H1 (cell line): Measurements from ENCODE around the gene STK33. TPM values are rescaled to one million over a fixed set of nuclear protein-coding genes. Genes with fewer than 3 reads are reported as not detected.
A peak's percentile ranks its signal among the peaks of the same experiment; 100 is the strongest.

Experiments used
- CTCF ChIA-PET: fragments of 300-600 bp; sonication (Branson Sonifier 250); formaldehyde crosslinking; loops from one replicate; lab custom pipeline; 2021; ENCODE audit not compliant: partially characterized antibody; lab: Charles Lee
- POLR2A ChIA-PET: fragments of 300-600 bp; sonication (Branson Sonifier 250); formaldehyde crosslinking; loops from one replicate; lab custom pipeline; 2021; ENCODE audit warnings: inconsistent platforms; ENCODE audit not compliant: partially characterized antibody; lab: Charles Lee
- DNase-seq, 2 experiments: peaks; one replicate each; pipeline versions ENCODE4 v3.0.0 to v3.0.0-alpha.2; 2010 to 2022; ENCODE audit warnings: low spot score in 2 of 2, low read depth in 1 of 2, mixed read lengths in 1 of 2
- FAIRE-seq: peaks from 2 replicates; lab custom pipeline; 2011; peaks lifted over from hg19 to GRCh38; lab: Jason Lieb, UNC
- H2AFZ ChIP-seq: 2 replicates; pipeline ENCODE4 v1.8.1; 2012; ENCODE audit warnings: low read length, inconsistent platforms
- H2AK5ac ChIP-seq: 2 replicates; pipeline ENCODE4 v1.6.1; 2013; ENCODE audit warnings: low read depth, low read length
- H2BK120ac ChIP-seq: replicated peaks from 2 replicates; pipeline ENCODE3; 2013; ENCODE audit warnings: low read depth, low read length, inconsistent platforms
- H2BK12ac ChIP-seq: 2 replicates; pipeline ENCODE4 v1.6.1; 2013; ENCODE audit warnings: low read depth, low read length
- H2BK15ac ChIP-seq: 2 replicates; pipeline ENCODE4 v1.6.1; 2013; ENCODE audit warnings: low read length
- H2BK20ac ChIP-seq: 2 replicates; pipeline ENCODE4 v1.6.1; 2013; ENCODE audit warnings: low read length
- H2BK5ac ChIP-seq: 2 replicates; pipeline ENCODE4 v1.6.1; 2013; ENCODE audit warnings: low read depth, low read length
- H3K14ac ChIP-seq: 2 replicates; pipeline ENCODE4 v1.6.1; 2013; ENCODE audit warnings: inconsistent platforms; ENCODE audit not compliant: insufficient read length
- H3K18ac ChIP-seq: 2 replicates; pipeline ENCODE4 v1.6.1; 2013; ENCODE audit warnings: low read length; ENCODE audit errors: extremely low read depth
- H3K23ac ChIP-seq: 2 replicates; pipeline ENCODE4 v1.6.1; 2013; ENCODE audit warnings: inconsistent platforms; ENCODE audit not compliant: insufficient read length
- H3K23me2 ChIP-seq: 2 replicates; pipeline ENCODE4 v1.6.1; 2013; ENCODE audit warnings: low read depth, low read length
- H3K27ac ChIP-seq: 2 replicates; pipeline ENCODE4 v1.6.1; 2011; ENCODE audit warnings: low read depth, low read length, inconsistent platforms
- H3K27me3 ChIP-seq, 4 experiments: replicated peaks in 1 of 4; 1 replicate in 1 of 4; 2 replicates in 3 of 4; pipeline versions ENCODE4 v1.6.1 to v1.8.1; 2011 to 2013; ENCODE audit warnings: low read length in 3 of 4, mild to moderate bottlenecking in 3 of 4, inconsistent platforms in 2 of 4, mixed read lengths in 2 of 4, moderate library complexity in 1 of 4; ENCODE audit not compliant: control insufficient read depth in 3 of 4, insufficient read depth in 3 of 4; ENCODE audit errors: extremely low read depth in 1 of 4
- H3K36me3 ChIP-seq, 4 experiments: 2 replicates each; pipeline versions ENCODE4 v1.6.1 to v1.8.1; 2011 to 2013; ENCODE audit warnings: mild to moderate bottlenecking in 4 of 4, low read length in 3 of 4, moderate library complexity in 2 of 4, control low read depth in 1 of 4, inconsistent platforms in 1 of 4; ENCODE audit not compliant: insufficient read depth in 4 of 4, control insufficient read depth in 2 of 4
- H3K4ac ChIP-seq: replicated peaks from 2 replicates; pipeline ENCODE3; 2013; ENCODE audit warnings: low read length, low read depth, mixed read lengths, inconsistent platforms; ENCODE audit not compliant: insufficient read length
- H3K4me1 ChIP-seq, 4 experiments: replicated peaks in 1 of 4; 1 replicate in 1 of 4; 2 replicates in 3 of 4; pipeline versions ENCODE4 v1.6.1 to v1.8.1; 2011 to 2013; ENCODE audit warnings: low read length in 3 of 4, inconsistent platforms in 2 of 4, mixed read lengths in 1 of 4; ENCODE audit not compliant: insufficient read depth in 4 of 4, control insufficient read depth in 3 of 4
- H3K4me2 ChIP-seq, 2 experiments: 2 replicates each; pipeline versions ENCODE4 v1.6.1 to v1.8.1; 2011 to 2013; ENCODE audit warnings: low read depth in 2 of 2, low read length in 2 of 2, control low read depth in 1 of 2, inconsistent platforms in 1 of 2, mild to moderate bottlenecking in 1 of 2; ENCODE audit not compliant: insufficient read depth in 1 of 2
- H3K4me3 ChIP-seq, 4 experiments: fragments of 200-600, 300-600 bp in 1 of 4; sonication (generic), shearing (Covaris generic), sonication (Bioruptor Twin) in 1 of 4; 2 replicates each; pipeline versions ENCODE4 v1.5.1 to v1.8.1; 2011 to 2016; ENCODE audit warnings: low read length in 4 of 4, low read depth in 3 of 4, control low read depth in 2 of 4, inconsistent platforms in 2 of 4, mild to moderate bottlenecking in 2 of 4, mixed read lengths in 1 of 4, moderate library complexity in 1 of 4; ENCODE audit not compliant: insufficient read depth in 2 of 4; ENCODE audit errors: extremely low read depth in 1 of 4
- H3K56ac ChIP-seq: replicated peaks from 2 replicates; pipeline ENCODE3; 2013; ENCODE audit warnings: low read depth, mild to moderate bottlenecking, mixed read lengths, low read length, inconsistent platforms; ENCODE audit not compliant: insufficient read length
- H3K79me1 ChIP-seq: 2 replicates; pipeline ENCODE4 v1.6.1; 2013; ENCODE audit warnings: low read depth, low read length, control low read depth
- H3K79me2 ChIP-seq, 2 experiments: 2 replicates each; pipeline versions ENCODE4 v1.6.1 to v1.8.1; 2012 to 2013; ENCODE audit warnings: low read length in 2 of 2, mild to moderate bottlenecking in 2 of 2, inconsistent platforms in 1 of 2; ENCODE audit not compliant: insufficient read depth in 2 of 2, control insufficient read depth in 1 of 2
- H3K9ac ChIP-seq, 4 experiments: replicated peaks in 1 of 4; 1 replicate in 1 of 4; 2 replicates in 3 of 4; pipeline versions ENCODE4 v1.6.1 to v1.8.1; 2011 to 2013; ENCODE audit warnings: low read depth in 3 of 4, low read length in 3 of 4, control low read depth in 2 of 4, mild to moderate bottlenecking in 2 of 4, moderate library complexity in 2 of 4, inconsistent platforms in 1 of 4; ENCODE audit errors: extremely low read depth in 1 of 4
- H3K9me3 ChIP-seq, 2 experiments: 2 replicates each; pipeline versions ENCODE4 v1.6.1 to v1.8.1; 2012 to 2013; ENCODE audit warnings: mild to moderate bottlenecking in 2 of 2, moderate library complexity in 2 of 2, control low read depth in 1 of 2, inconsistent platforms in 1 of 2, low read depth in 1 of 2, low read length in 1 of 2, mixed read lengths in 1 of 2; ENCODE audit not compliant: insufficient read depth in 2 of 2
- H4K20me1 ChIP-seq, 2 experiments: replicated peaks in 1 of 2; 2 replicates each; pipeline versions ENCODE3 to v1.8.1; 2011 to 2013; ENCODE audit warnings: inconsistent platforms in 2 of 2, low read length in 2 of 2, mild to moderate bottlenecking in 1 of 2; ENCODE audit not compliant: insufficient read depth in 2 of 2, control insufficient read depth in 1 of 2
- H4K5ac ChIP-seq: 2 replicates; pipeline ENCODE4 v1.6.1; 2013; ENCODE audit warnings: low read length, low read depth, mixed read lengths, inconsistent platforms; ENCODE audit not compliant: insufficient read length
- H4K8ac ChIP-seq: 2 replicates; pipeline ENCODE4 v1.8.0; 2013; ENCODE audit warnings: mild to moderate bottlenecking, moderate library complexity, low read length, inconsistent platforms; ENCODE audit not compliant: insufficient read depth; ENCODE audit errors: extremely low read depth
- H4K91ac ChIP-seq: replicated peaks from 2 replicates; pipeline ENCODE3; 2013; ENCODE audit warnings: low read length, mixed read lengths, inconsistent platforms; ENCODE audit not compliant: insufficient read length
- BACH1 ChIP-seq: IDR thresholded peaks from 2 replicates; pipeline ENCODE4 v1.6.1; 2012; ENCODE audit warnings: low read length, improper control_type of control experiment
- FOSL1 ChIP-seq: IDR thresholded peaks from 2 replicates; pipeline ENCODE4 v1.6.1; 2011; ENCODE audit warnings: mild to moderate bottlenecking, low read depth, low read length, moderate library complexity; ENCODE audit not compliant: insufficient read depth
- JUN ChIP-seq: IDR thresholded peaks from 2 replicates; pipeline ENCODE4 v1.6.1; 2011; ENCODE audit warnings: low read depth, mild to moderate bottlenecking, improper control_type of control experiment, low read length
- MAFK ChIP-seq: IDR thresholded peaks from 2 replicates; pipeline ENCODE4 v1.6.1; 2012; ENCODE audit warnings: low read depth, mild to moderate bottlenecking, improper control_type of control experiment, low read length
- POLR2AphosphoS5 ChIP-seq: IDR thresholded peaks from 2 replicates; pipeline ENCODE4 v1.6.1; 2011; ENCODE audit warnings: low read depth, low read length
- TAF7 ChIP-seq: optimal IDR thresholded peaks from 2 replicates; pipeline ENCODE3; 2011; ENCODE audit warnings: low read depth, mild to moderate bottlenecking, inconsistent platforms, low read length, moderate library complexity, borderline replicate concordance
- WGBS, 2 experiments: shearing (Covaris generic) in 1 of 2; methylation state at CpG; one replicate each; pipeline versions ENCODE4 v1.1.6 to v1.1.7; 2013 to 2015; ENCODE audit warnings: low lambda C conversion rate in 2 of 2, mixed read lengths in 2 of 2, inconsistent platforms in 1 of 2, low coverage in 1 of 2, missing lambda C conversion rate in 1 of 2; ENCODE audit not compliant: insufficient replicate concordance in 2 of 2, insufficient coverage in 1 of 2, insufficient read length in 1 of 2; ENCODE audit errors: extremely low coverage in 1 of 2, missing lambda C conversion rate in 1 of 2; 5-methylcytosine and 5-hydroxymethylcytosine counted together
- polyA plus RNA-seq, 7 experiments: library from polyadenylated mRNA; depleted of rRNA in 3 of 7; stranded (reverse) in 5 of 7; unstranded in 2 of 7; fragments of >200 nt in 5 of 7; fragments of 200-250 nt in 2 of 7; gene quantifications; 1 replicate in 5 of 7; 2 replicates in 1 of 7; 4 replicates in 1 of 7; pipeline versions ENCODE4 v1.2.1 to v1.2.3, GENCODE V29; 2011 to 2013; ENCODE audit warnings: missing spikeins in 2 of 7, mixed read lengths in 2 of 7
- total RNA-seq: library from RNA; stranded (reverse); fragmentation: NEBNext Ultra II Directional; extraction: Animal tissue kit (Norgen Biotek cat#: 25700); gene quantifications from 2 replicates; pipeline ENCODE4 v1.2.1, GENCODE V29; 2021

The STK33 gene
- total and polyA plus RNA-seq, 2 of the 8 experiments (the other 6 are each of a cell fraction or from before 2014, with no cell fraction given), result 8.8 to 25.1 TPM

GRCh38 chr11:8442301-8442700 is 151.7 kb downstream of the STK33 start:
- TF ChIP-seq POLR2AphosphoS5, result no peak
- TF ChIP-seq FOSL1, result no peak
- TF ChIP-seq BACH1, result peak; percentile 40; the same call in 1 of the 2 replicates
- no peak for TF ChIP-seq JUN
- 0 out of 2 replicates have a peak, but pooled peaks have one; percentile 40 for TF ChIP-seq MAFK
- no peak for TF ChIP-seq TAF7
- DNase-seq (no peak), FAIRE-seq (no peak)
- Histone ChIP-seq H4K5ac (no peak overlapping the region), H2BK120ac (no peak overlapping the region), H3K27me3 (no peaks in the 10 kb centered on the region), H3K79me2 (no peaks in the 10 kb centered on the region), H3K27ac (no peak overlapping the region), H3K4me1 (no peaks in the 10 kb centered on the region), H3K23me2 (no peaks in the 10 kb centered on the region), H3K9ac (no peak overlapping the region), H3K4me2 (no peak overlapping the region), H3K14ac (no peak overlapping the region), H2BK5ac (no peak overlapping the region), H3K79me1 (no peaks in the 10 kb centered on the region), H3K4ac (no peak overlapping the region), H4K20me1 (no peaks in the 10 kb centered on the region), H2BK20ac (no peak overlapping the region), H3K9me3 (no peaks in the 10 kb centered on the region), H3K56ac (no peak overlapping the region), H3K36me3 (no peaks in the 10 kb centered on the region), H2BK12ac (no peak overlapping the region), H4K8ac (no peak overlapping the region), H3K18ac (no peak overlapping the region), H3K23ac (no peak overlapping the region), H2AK5ac (no peak overlapping the region), H3K4me3 (no peak overlapping the region), H2BK15ac (no peak overlapping the region), H2AFZ (no peak overlapping the region), H4K91ac (no peak overlapping the region)
- 72% methylated on average over 4 of the region's 4 CpGs; no CpG with 5 or more reads in 1 of the 2 experiments for WGBS, 2 experiments
- POLR2A ChIA-PET, result no interaction called here
- CTCF ChIA-PET, result no interaction called here
